ENCODE data around the gene GSTA4.
"Not testable (repeated sequence)": the region's sequence is repeated elsewhere in the genome, so short reads cannot be mapped to it uniquely, and the experiment has no call there.

Gene GSTA4

GRCh38 chr6:53008192-53008687 is 13.2 kb upstream of the GSTA4 start:
- not testable (repeated sequence) for H2AFZ ChIP-seq (ENCODE audit: low read depth, low read length); H3K9me3 ChIP-seq (ENCODE audit: low read length); H3K4me1 ChIP-seq (ENCODE audit: insufficient read depth, low read length); H3K27me3 ChIP-seq (ENCODE audit: insufficient read depth, low read length); H3K4me3 ChIP-seq (ENCODE audit: low read length)
- H3K36me3 ChIP-seq (ENCODE audit: insufficient read depth, low read length), result peaks cover 82% of the 10 kb centered on the region

- Histone ChIP-seq H3K4me1 (ENCODE audit: insufficient read depth, low read length) (no peaks in the 10 kb centered on the region), H3K9me3 (ENCODE audit: low read length) (no peaks in the 10 kb centered on the region), H3K4me3 (ENCODE audit: low read length) (no peak overlapping the region), H3K27me3 (ENCODE audit: insufficient read depth, low read length) (no peaks in the 10 kb centered on the region), H2AFZ (ENCODE audit: low read depth, low read length) (no peak overlapping the region), H3K36me3 (ENCODE audit: insufficient read depth, low read length) (peaks cover 71% of the 10 kb centered on the region)
Observed at GRCh38 chr6:53005663-53006250, 10.7 kb upstream of the GSTA4 start.

- peaks cover 20% of the 10 kb centered on the region for H3K36me3 ChIP-seq (ENCODE audit: insufficient read depth, low read length)
- H3K9me3 ChIP-seq (ENCODE audit: low read length), result no peaks in the 10 kb centered on the region
- H2AFZ ChIP-seq (ENCODE audit: low read depth, low read length), result no peak overlapping the region
- no peaks in the 10 kb centered on the region for H3K27me3 ChIP-seq (ENCODE audit: insufficient read depth, low read length)
- no peak overlapping the region for H3K4me3 ChIP-seq (ENCODE audit: low read length)
- H3K4me1 ChIP-seq (ENCODE audit: insufficient read depth, low read length), result no peaks in the 10 kb centered on the region
Observed at GRCh38 chr6:52999456-52999855, 4.4 kb upstream of the GSTA4 start.

- Histone ChIP-seq H3K4me1 (ENCODE audit: insufficient read depth, low read length) (no peaks in the 10 kb centered on the region), H3K4me3 (ENCODE audit: low read length) (no peak overlapping the region), H2AFZ (ENCODE audit: low read depth, low read length) (no peak overlapping the region), H3K36me3 (ENCODE audit: insufficient read depth, low read length) (peaks cover 11% of the 10 kb centered on the region), H3K9me3 (ENCODE audit: low read length) (no peaks in the 10 kb centered on the region), H3K27me3 (ENCODE audit: insufficient read depth, low read length) (no peaks in the 10 kb centered on the region)
Observed at GRCh38 chr6:52998603-52999002, 3.5 kb upstream of the GSTA4 start.

- Histone ChIP-seq H3K27me3 (ENCODE audit: insufficient read depth, low read length) (no peaks in the 10 kb centered on the region), H3K4me3 (ENCODE audit: low read length) (peak overlapping the region; percentile 27), H3K4me1 (ENCODE audit: insufficient read depth, low read length) (peaks cover 10% of the 10 kb centered on the region), H3K9me3 (ENCODE audit: low read length) (no peaks in the 10 kb centered on the region), H3K36me3 (ENCODE audit: insufficient read depth, low read length) (no peaks in the 10 kb centered on the region), H2AFZ (ENCODE audit: low read depth, low read length) (no peak overlapping the region)
Observed at GRCh38 chr6:52995913-52996645, 995 bp upstream of the GSTA4 start.

GRCh38 chr6:52994839-52995088 is 320 bp downstream of the GSTA4 start:
- Histone ChIP-seq H3K9me3 (ENCODE audit: low read length) (no peaks in the 10 kb centered on the region), H3K36me3 (ENCODE audit: insufficient read depth, low read length) (peaks cover 9% of the 10 kb centered on the region), H3K4me1 (ENCODE audit: insufficient read depth, low read length) (peaks cover 10% of the 10 kb centered on the region), H3K4me3 (ENCODE audit: low read length) (peak overlapping the region; percentile 86), H3K27me3 (ENCODE audit: insufficient read depth, low read length) (no peaks in the 10 kb centered on the region), H2AFZ (ENCODE audit: low read depth, low read length) (peak overlapping the region; percentile 42)

GRCh38 chr6:52994031-52994838 is 849 bp downstream of the GSTA4 start:
- Histone ChIP-seq H2AFZ (ENCODE audit: low read depth, low read length) (peak overlapping the region; percentile 42), H3K9me3 (ENCODE audit: low read length) (no peaks in the 10 kb centered on the region), H3K27me3 (ENCODE audit: insufficient read depth, low read length) (no peaks in the 10 kb centered on the region), H3K4me1 (ENCODE audit: insufficient read depth, low read length) (peaks cover 10% of the 10 kb centered on the region), H3K4me3 (ENCODE audit: low read length) (peak overlapping the region; percentile 86), H3K36me3 (ENCODE audit: insufficient read depth, low read length) (peaks cover 9% of the 10 kb centered on the region)

- Histone ChIP-seq H3K4me1 (ENCODE audit: insufficient read depth, low read length) (peaks cover 10% of the 10 kb centered on the region), H3K27me3 (ENCODE audit: insufficient read depth, low read length) (no peaks in the 10 kb centered on the region), H3K36me3 (ENCODE audit: insufficient read depth, low read length) (peaks cover 16% of the 10 kb centered on the region), H2AFZ (ENCODE audit: low read depth, low read length) (peak overlapping the region; percentile 42), H3K9me3 (ENCODE audit: low read length) (no peaks in the 10 kb centered on the region), H3K4me3 (ENCODE audit: low read length) (peak overlapping the region; percentile 86)
Observed at GRCh38 chr6:52992980-52993920, 1.8 kb downstream of the GSTA4 start.

- no peaks in the 10 kb centered on the region for H3K9me3 ChIP-seq (ENCODE audit: low read length)
- H2AFZ ChIP-seq (ENCODE audit: low read depth, low read length), result no peak overlapping the region
- H3K36me3 ChIP-seq (ENCODE audit: insufficient read depth, low read length), result peaks cover 36% of the 10 kb centered on the region
- no peak overlapping the region for H3K4me3 ChIP-seq (ENCODE audit: low read length)
- no peaks in the 10 kb centered on the region for H3K27me3 ChIP-seq (ENCODE audit: insufficient read depth, low read length)
- peaks cover 10% of the 10 kb centered on the region for H3K4me1 ChIP-seq (ENCODE audit: insufficient read depth, low read length)
Observed at GRCh38 chr6:52990342-52990741, 4.7 kb downstream of the GSTA4 start.

- Histone ChIP-seq H3K36me3 (ENCODE audit: insufficient read depth, low read length) (peaks cover 69% of the 10 kb centered on the region), H3K9me3 (ENCODE audit: low read length) (no peaks in the 10 kb centered on the region), H3K27me3 (ENCODE audit: insufficient read depth, low read length) (no peaks in the 10 kb centered on the region), H2AFZ (ENCODE audit: low read depth, low read length) (no peak overlapping the region), H3K4me1 (ENCODE audit: insufficient read depth, low read length) (no peaks in the 10 kb centered on the region), H3K4me3 (ENCODE audit: low read length) (no peak overlapping the region)
Observed at GRCh38 chr6:52985228-52985627, 9.9 kb downstream of the GSTA4 start.

- peaks cover 65% of the 10 kb centered on the region for H3K36me3 ChIP-seq (ENCODE audit: insufficient read depth, low read length)
- no peak overlapping the region for H2AFZ ChIP-seq (ENCODE audit: low read depth, low read length)
- H3K4me3 ChIP-seq (ENCODE audit: low read length), result no peak overlapping the region
- H3K27me3 ChIP-seq (ENCODE audit: insufficient read depth, low read length), result no peaks in the 10 kb centered on the region
- H3K4me1 ChIP-seq (ENCODE audit: insufficient read depth, low read length), result no peaks in the 10 kb centered on the region
- no peaks in the 10 kb centered on the region for H3K9me3 ChIP-seq (ENCODE audit: low read length)
Observed at GRCh38 chr6:52984247-52984646, 10.8 kb downstream of the GSTA4 start.

GRCh38 chr6:52983159-52983848 is 11.8 kb downstream of the GSTA4 start:
- Histone ChIP-seq H3K36me3 (ENCODE audit: insufficient read depth, low read length) (peaks cover 61% of the 10 kb centered on the region), H3K4me1 (ENCODE audit: insufficient read depth, low read length) (no peaks in the 10 kb centered on the region), H3K4me3 (ENCODE audit: low read length) (no peak overlapping the region), H2AFZ (ENCODE audit: low read depth, low read length) (no peak overlapping the region), H3K27me3 (ENCODE audit: insufficient read depth, low read length) (no peaks in the 10 kb centered on the region), H3K9me3 (ENCODE audit: low read length) (no peaks in the 10 kb centered on the region)
